HEK293 (cell line): ENCODE results near the gene CD177.
"Not testable (repeated sequence)": the region's sequence is repeated elsewhere in the genome, so short reads cannot be mapped to it uniquely, and the experiment has no call there.

Experiments
- CTCF ChIA-PET: fragments of 350-600 bp; formaldehyde crosslinking; extraction: SDS; loops from one replicate; lab custom pipeline; 2021; ENCODE audit warnings: antibody characterized with exemption; lab: Yijun Ruan, JAX
- POLR2A ChIA-PET: fragments of 300-600 bp; formaldehyde crosslinking; extraction: SDS; loops from one replicate; lab custom pipeline; 2020; ENCODE audit warnings: antibody characterized with exemption, inconsistent platforms; lab: Yijun Ruan, JAX
- H3K27ac ChIP-seq: fragments of 200-500 bp; sonication (Bioruptor generic); 2 replicates; pipeline ENCODE4 v1.5.1; 2014; ENCODE audit warnings: low read depth, low read length, control low read depth, inconsistent platforms; ENCODE audit errors: extremely low read depth
- H3K36me3 ChIP-seq, 2 experiments: fragments of 200-500 bp in 1 of 2; sonication (Bioruptor generic) in 1 of 2; 1 replicate in 1 of 2; 2 replicates in 1 of 2; pipeline ENCODE4 v1.5.1; 2014 to 2017; ENCODE audit warnings: inconsistent platforms in 2 of 2, low read length in 2 of 2; ENCODE audit not compliant: control insufficient read depth in 2 of 2, insufficient read depth in 1 of 2
- H3K4me1 ChIP-seq: fragments of 200-500 bp; sonication (Bioruptor generic); 2 replicates; pipeline ENCODE4 v1.5.1; 2014; ENCODE audit warnings: mild to moderate bottlenecking, low read length, inconsistent platforms; ENCODE audit not compliant: control insufficient read depth, insufficient read depth
- H3K4me3 ChIP-seq: 2 replicates; pipeline ENCODE4 v1.5.1; 2011; ENCODE audit warnings: low read depth, mild to moderate bottlenecking, control low read depth, low read length, moderate library complexity
- H3K9me3 ChIP-seq: fragments of 200-500 bp; sonication (Bioruptor generic); 2 replicates; pipeline ENCODE4 v1.5.1; 2014; ENCODE audit warnings: low read depth, low read length, inconsistent platforms; ENCODE audit not compliant: control insufficient read depth, insufficient read depth
- BCL11A ChIP-seq: fragments of 450-650 bp; formaldehyde crosslinking; IDR thresholded peaks from 2 replicates; pipeline ENCODE4 v1.5.1; 2016; ENCODE audit warnings: low read depth, missing biosample characterization, missing genetic modification characterization
- RBAK ChIP-seq: fragments of 450-650 bp; formaldehyde crosslinking; IDR thresholded peaks from 2 replicates; pipeline ENCODE4 v1.5.1; 2016; ENCODE audit warnings: missing biosample characterization, missing genetic modification characterization
- ZBTB48 ChIP-seq: fragments of 450-650 bp; formaldehyde crosslinking; IDR thresholded peaks from 2 replicates; pipeline ENCODE4 v1.5.1; 2016; ENCODE audit warnings: missing biosample characterization, missing genetic modification characterization
- ZBTB7A ChIP-seq: fragments of 450-650 bp; formaldehyde crosslinking; IDR thresholded peaks from 2 replicates; pipeline ENCODE4 v1.5.1; 2016; ENCODE audit warnings: low read depth, missing biosample characterization, missing genetic modification characterization
- ZFP69B ChIP-seq: fragments of 450-650 bp; formaldehyde crosslinking; IDR thresholded peaks from 2 replicates; pipeline ENCODE4 v1.5.1; 2016; ENCODE audit warnings: missing biosample characterization, missing genetic modification characterization
- ZNF112 ChIP-seq: fragments of 450-650 bp; formaldehyde crosslinking; IDR thresholded peaks from 2 replicates; pipeline ENCODE4 v1.5.0; 2017; ENCODE audit warnings: missing biosample characterization, missing genetic modification characterization
- ZNF121 ChIP-seq: fragments of 450-650 bp; formaldehyde crosslinking; IDR thresholded peaks from 2 replicates; pipeline ENCODE4 v1.5.1; 2016; ENCODE audit warnings: missing biosample characterization, missing genetic modification characterization
- ZNF2 ChIP-seq: fragments of 450-650 bp; formaldehyde crosslinking; IDR thresholded peaks from 2 replicates; pipeline ENCODE4 v1.5.1; 2016; ENCODE audit warnings: missing biosample characterization, missing genetic modification characterization
- ZNF292 ChIP-seq: fragments of 450-650 bp; formaldehyde crosslinking; IDR thresholded peaks from 2 replicates; pipeline ENCODE4 v1.5.1; 2016; ENCODE audit warnings: low read depth, missing biosample characterization, missing genetic modification characterization, borderline replicate concordance
- ZNF37A ChIP-seq: fragments of 450-650 bp; IDR thresholded peaks from 2 replicates; pipeline ENCODE4 v1.5.1; 2018; ENCODE audit warnings: missing biosample characterization, missing genetic modification characterization
- ZNF473 ChIP-seq: fragments of 450-650 bp; formaldehyde crosslinking; IDR thresholded peaks from 2 replicates; pipeline ENCODE4 v1.5.1; 2017; ENCODE audit warnings: missing biosample characterization, missing genetic modification characterization
- ZNF48 ChIP-seq: fragments of 450-650 bp; formaldehyde crosslinking; IDR thresholded peaks from 2 replicates; pipeline ENCODE4 v1.5.1; 2016; ENCODE audit warnings: missing biosample characterization, missing genetic modification characterization
- ZNF514 ChIP-seq: fragments of 450-650 bp; formaldehyde crosslinking; IDR thresholded peaks from 2 replicates; pipeline ENCODE4 v1.5.1; 2016; ENCODE audit warnings: missing biosample characterization, missing genetic modification characterization
- ZNF521 ChIP-seq: fragments of 450-650 bp; formaldehyde crosslinking; IDR thresholded peaks from 2 replicates; pipeline ENCODE4 v1.5.1; 2017; ENCODE audit warnings: missing biosample characterization, mild to moderate bottlenecking, missing genetic modification characterization
- ZNF571 ChIP-seq: fragments of 450-650 bp; formaldehyde crosslinking; IDR thresholded peaks from 2 replicates; pipeline ENCODE4 v1.5.0; 2017; ENCODE audit warnings: missing biosample characterization, missing genetic modification characterization
- ZNF596 ChIP-seq: fragments of 450-650 bp; IDR thresholded peaks from 2 replicates; pipeline ENCODE4 v1.5.0; 2018; ENCODE audit warnings: missing biosample characterization, mild to moderate bottlenecking, missing genetic modification characterization, moderate library complexity
- ZNF610 ChIP-seq: fragments of 450-650 bp; formaldehyde crosslinking; IDR thresholded peaks from 2 replicates; pipeline ENCODE4 v1.5.1; 2016; ENCODE audit warnings: missing biosample characterization, missing genetic modification characterization, borderline replicate concordance
- ZNF621 ChIP-seq: fragments of 450-650 bp; formaldehyde crosslinking; IDR thresholded peaks from 2 replicates; pipeline ENCODE4 v1.5.1; 2017; ENCODE audit warnings: missing biosample characterization, missing genetic modification characterization
- ZNF658 ChIP-seq: fragments of 450-650 bp; formaldehyde crosslinking; IDR thresholded peaks from 2 replicates; pipeline ENCODE4; 2016; ENCODE audit warnings: missing biosample characterization, missing genetic modification characterization
- TF ChIP-seq, protein P1 (sequence below): fragments of 450-650 bp; formaldehyde crosslinking; IDR thresholded peaks from 2 replicates; pipeline ENCODE4 v1.5.1; 2016; ENCODE audit warnings: missing biosample characterization, missing genetic modification characterization
- TF ChIP-seq, protein P2 (sequence below): fragments of 450-650 bp; formaldehyde crosslinking; IDR thresholded peaks from 2 replicates; pipeline ENCODE4 v1.5.1; 2016; ENCODE audit warnings: missing biosample characterization, missing genetic modification characterization
- TF ChIP-seq, protein P3 (sequence below): sonication (generic); formaldehyde crosslinking; IDR thresholded peaks from 2 replicates; pipeline ENCODE4 v1.8.1; 2022; ENCODE audit warnings: mild to moderate bottlenecking, moderate library complexity, missing genetic modification reagents

CD177 gene

DNA sequence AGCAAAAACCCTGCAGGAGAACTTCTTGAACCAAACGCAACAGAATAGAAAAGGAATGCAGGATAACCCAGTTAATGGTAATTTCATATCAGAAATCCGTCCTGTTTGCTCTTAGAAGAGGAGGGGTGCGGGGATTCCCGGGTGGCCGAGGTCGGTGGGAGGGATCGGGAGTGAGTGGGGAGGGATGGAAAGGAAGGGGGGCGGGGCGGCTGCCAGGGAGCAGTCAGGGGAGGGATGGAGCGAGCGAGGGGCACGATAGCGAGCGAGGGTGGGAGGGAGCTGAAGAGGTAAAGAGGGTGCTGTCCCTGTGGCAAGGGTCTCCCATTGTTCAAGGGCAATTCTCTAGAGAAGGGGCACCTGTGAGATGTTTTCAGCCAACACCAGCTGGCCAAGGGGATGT, 26.5 kb downstream of the CD177 start:
- ChIA-PET CTCF (interaction anchor here (0.7 to 1.3 kb wide), 4 partner anchors 48 to 387 kb away, joined by 3 to 6 read pairs (median 4); no protein-coding TSS in a partner anchor), POLR2A (no interaction called here)
- Histone ChIP-seq H3K4me1 (peaks cover 9% of the 10 kb centered on the region; the same call in 1 of the 2 replicates), H3K36me3 (no peaks in the 10 kb centered on the region), H3K27ac (no peak overlapping the region), H3K9me3 (no peaks in the 10 kb centered on the region), H3K4me3 (no peak overlapping the region)
- TF ChIP-seq ZNF596 (no peak), ZNF473 (no peak), BCL11A (tag by site-specific recombination) (no peak)
- TF ChIP-seq, all 188 proteins: peak for 0

DNA sequence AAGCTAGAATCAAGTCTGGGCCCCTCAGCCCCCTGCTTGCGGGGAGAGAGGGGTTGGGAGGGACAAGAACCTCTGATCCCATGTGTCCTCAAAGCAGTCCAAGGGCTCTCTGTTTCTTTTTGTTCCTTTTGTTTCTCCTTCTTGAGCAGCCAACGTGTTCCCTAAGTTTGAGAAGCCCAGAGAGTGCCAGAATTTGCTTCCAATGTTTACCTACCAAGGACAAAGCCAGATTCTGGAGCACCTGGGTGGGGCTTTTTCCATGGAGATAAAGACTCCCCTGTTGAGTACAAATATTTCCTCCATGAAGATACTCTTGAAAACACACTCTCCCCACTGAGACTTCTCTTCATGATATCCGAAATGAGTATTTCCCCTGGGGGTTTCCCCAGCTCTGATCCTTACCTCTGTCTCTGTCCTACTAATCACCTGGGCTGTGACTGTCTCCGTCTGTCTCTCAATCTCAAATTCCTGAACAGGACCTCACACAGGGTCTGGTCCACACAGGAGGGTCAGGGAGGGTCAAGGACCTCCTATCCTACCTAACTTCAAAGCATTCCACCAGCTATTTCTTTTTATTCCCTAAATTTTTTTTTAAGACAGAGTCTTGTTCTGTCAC, 27.4 kb downstream of the CD177 start:
- Histone ChIP-seq H3K4me3 (no peak overlapping the region), H3K9me3 (no peaks in the 10 kb centered on the region), H3K27ac (no peak overlapping the region), H3K4me1 (peaks cover 9% of the 10 kb centered on the region; the same call in 1 of the 2 replicates), H3K36me3 (no peaks in the 10 kb centered on the region)
- POLR2A ChIA-PET = interaction anchor here (0.6 kb wide), 1 partner anchor 9 kb away, joined by 3 read pairs; no protein-coding TSS in a partner anchor
- CTCF ChIA-PET = interaction anchor here (0.6 to 1.3 kb wide), 8 partner anchors 18 to 386 kb away, joined by 3 to 8 read pairs (median 4); no protein-coding TSS in a partner anchor
- TF ChIP-seq ZNF37A (tag by site-specific recombination) (no peak), ZNF121 (tag by site-specific recombination) (no peak), ZNF292 (tag by site-specific recombination) (no peak), ZBTB7A (no peak), ZNF610 (tag by site-specific recombination) (no peak), ZNF2 (tag by site-specific recombination) (no peak), RBAK (tag by site-specific recombination) (no peak), ZFP69B (tag by site-specific recombination) (no peak), ZNF48 (tag by site-specific recombination) (no peak), ZBTB48 (no peak), ZNF112 (tag by site-specific recombination) (no peak), ZNF473 (no peak), ZNF521 (tag by site-specific recombination) (no peak), ZNF658 (no peak), ZNF621 (tag by site-specific recombination) (no peak), ZNF571 (tag by site-specific recombination) (no peak), ZNF514 (tag by site-specific recombination) (no peak)
- TF ChIP-seq, protein P1, sequence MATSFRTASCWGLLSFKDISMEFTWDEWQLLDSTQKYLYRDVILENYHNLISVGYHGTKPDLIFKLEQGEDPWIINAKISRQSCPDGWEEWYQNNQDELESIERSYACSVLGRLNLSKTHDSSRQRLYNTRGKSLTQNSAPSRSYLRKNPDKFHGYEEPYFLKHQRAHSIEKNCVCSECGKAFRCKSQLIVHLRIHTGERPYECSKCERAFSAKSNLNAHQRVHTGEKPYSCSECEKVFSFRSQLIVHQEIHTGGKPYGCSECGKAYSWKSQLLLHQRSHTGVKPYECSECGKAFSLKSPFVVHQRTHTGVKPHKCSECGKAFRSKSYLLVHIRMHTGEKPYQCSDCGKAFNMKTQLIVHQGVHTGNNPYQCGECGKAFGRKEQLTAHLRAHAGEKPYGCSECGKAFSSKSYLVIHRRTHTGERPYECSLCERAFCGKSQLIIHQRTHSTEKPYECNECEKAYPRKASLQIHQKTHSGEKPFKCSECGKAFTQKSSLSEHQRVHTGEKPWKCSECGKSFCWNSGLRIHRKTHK (tag by site-specific recombination) = no peak
- TF ChIP-seq, protein P2, sequence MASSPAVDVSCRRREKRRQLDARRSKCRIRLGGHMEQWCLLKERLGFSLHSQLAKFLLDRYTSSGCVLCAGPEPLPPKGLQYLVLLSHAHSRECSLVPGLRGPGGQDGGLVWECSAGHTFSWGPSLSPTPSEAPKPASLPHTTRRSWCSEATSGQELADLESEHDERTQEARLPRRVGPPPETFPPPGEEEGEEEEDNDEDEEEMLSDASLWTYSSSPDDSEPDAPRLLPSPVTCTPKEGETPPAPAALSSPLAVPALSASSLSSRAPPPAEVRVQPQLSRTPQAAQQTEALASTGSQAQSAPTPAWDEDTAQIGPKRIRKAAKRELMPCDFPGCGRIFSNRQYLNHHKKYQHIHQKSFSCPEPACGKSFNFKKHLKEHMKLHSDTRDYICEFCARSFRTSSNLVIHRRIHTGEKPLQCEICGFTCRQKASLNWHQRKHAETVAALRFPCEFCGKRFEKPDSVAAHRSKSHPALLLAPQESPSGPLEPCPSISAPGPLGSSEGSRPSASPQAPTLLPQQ = no peak
- TF ChIP-seq, protein P3, sequence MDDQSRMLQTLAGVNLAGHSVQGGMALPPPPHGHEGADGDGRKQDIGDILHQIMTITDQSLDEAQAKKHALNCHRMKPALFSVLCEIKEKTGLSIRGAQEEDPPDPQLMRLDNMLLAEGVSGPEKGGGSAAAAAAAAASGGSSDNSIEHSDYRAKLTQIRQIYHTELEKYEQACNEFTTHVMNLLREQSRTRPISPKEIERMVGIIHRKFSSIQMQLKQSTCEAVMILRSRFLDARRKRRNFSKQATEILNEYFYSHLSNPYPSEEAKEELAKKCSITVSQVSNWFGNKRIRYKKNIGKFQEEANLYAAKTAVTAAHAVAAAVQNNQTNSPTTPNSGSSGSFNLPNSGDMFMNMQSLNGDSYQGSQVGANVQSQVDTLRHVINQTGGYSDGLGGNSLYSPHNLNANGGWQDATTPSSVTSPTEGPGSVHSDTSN = no peak

DNA sequence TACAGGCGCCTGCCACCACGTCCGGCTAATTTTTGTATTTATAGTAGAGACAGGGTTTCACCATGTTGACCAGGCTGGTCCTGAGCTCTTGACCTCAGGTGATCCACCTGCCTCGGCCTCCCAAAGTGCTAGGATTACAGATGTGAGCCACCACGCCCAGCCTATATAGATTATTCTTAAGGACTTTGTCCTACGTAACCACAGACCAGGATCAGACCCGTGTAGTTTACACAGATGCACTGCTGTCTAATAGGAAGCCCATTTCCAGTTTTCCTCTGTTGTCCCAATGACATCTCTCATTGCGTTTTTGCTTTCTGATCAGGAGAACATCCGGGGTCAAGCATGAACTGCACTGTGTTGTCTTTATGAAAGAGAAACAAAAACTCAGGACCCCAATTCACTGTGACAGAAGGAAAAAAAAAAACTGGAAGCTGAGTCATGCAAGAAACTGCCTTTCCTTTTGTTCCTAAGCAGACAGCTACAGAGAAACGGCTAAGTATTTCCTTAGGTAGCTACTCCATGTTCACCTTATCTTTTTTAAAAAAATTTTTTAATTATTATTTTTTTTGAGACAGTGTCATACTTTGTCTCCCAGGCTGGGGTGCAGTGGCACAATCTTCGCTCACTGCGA, 29.2 kb downstream of the CD177 start:
- POLR2A ChIA-PET = not testable (repeated sequence)

More for the DNA sequence above, 29.2 kb downstream of the CD177 start:
- H3K27ac ChIP-seq, H3K4me1 ChIP-seq, H3K36me3 ChIP-seq, H3K4me3 ChIP-seq, H3K9me3 ChIP-seq: not testable (repeated sequence)
- CTCF ChIA-PET = interaction anchor here (0.6 to 2.0 kb wide), 5 partner anchors 17 to 384 kb away, joined by 3 to 6 read pairs (median 3); no protein-coding TSS in a partner anchor
